Osteocyte (in vitro differentiated cells): ENCODE data around the gene GRN. TPM values are rescaled to one million over a fixed set of nuclear protein-coding genes. Genes with fewer than 3 reads are reported as not detected.
A peak's percentile ranks its signal among the peaks of the same experiment; 100 is the strongest.

Experiments
- DNase-seq: peaks from one replicate; pipeline ENCODE4 v3.0.0; 2021; ENCODE audit warnings: mixed read lengths; ENCODE audit not compliant: unreplicated experiment; ENCODE audit errors: extremely low spot score
- H3K27ac Mint-ChIP-seq: one replicate; pipeline ENCODE4 v1.8.0; 2021; ENCODE audit warnings: mild to moderate bottlenecking, mixed read lengths; ENCODE audit not compliant: unreplicated experiment
- H3K27me3 Mint-ChIP-seq: one replicate; pipeline ENCODE4 v1.8.0; 2021; ENCODE audit warnings: mixed read lengths; ENCODE audit not compliant: unreplicated experiment
- H3K36me3 Mint-ChIP-seq: one replicate; pipeline ENCODE4 v1.8.0; 2021; ENCODE audit warnings: mixed read lengths; ENCODE audit not compliant: unreplicated experiment
- H3K4me1 Mint-ChIP-seq: one replicate; pipeline ENCODE4 v1.8.0; 2021; ENCODE audit warnings: mixed read lengths; ENCODE audit not compliant: unreplicated experiment
- H3K4me3 Mint-ChIP-seq: one replicate; pipeline ENCODE4 v1.8.0; 2021; ENCODE audit warnings: mild to moderate bottlenecking, moderate library complexity, mixed read lengths; ENCODE audit not compliant: unreplicated experiment
- H3K9me3 Mint-ChIP-seq: one replicate; pipeline ENCODE4 v1.8.0; 2021; ENCODE audit warnings: mixed read lengths; ENCODE audit not compliant: unreplicated experiment
- total RNA-seq: library from RNA; stranded (reverse); gene quantifications from 2 replicates; pipeline ENCODE4 v1.2.1, GENCODE V29; 2021
- TF ChIP-seq, protein P1 (sequence below): fragments of 200-600 bp; sonication (generic); IDR thresholded peaks from 2 replicates; pipeline ENCODE4 v1.5.0; 2021; ENCODE audit warnings: antibody characterized with exemption, mild to moderate bottlenecking, moderate library complexity

The GRN gene
- total RNA-seq, 1 donor from 2014 or later = 574 TPM

DNA sequence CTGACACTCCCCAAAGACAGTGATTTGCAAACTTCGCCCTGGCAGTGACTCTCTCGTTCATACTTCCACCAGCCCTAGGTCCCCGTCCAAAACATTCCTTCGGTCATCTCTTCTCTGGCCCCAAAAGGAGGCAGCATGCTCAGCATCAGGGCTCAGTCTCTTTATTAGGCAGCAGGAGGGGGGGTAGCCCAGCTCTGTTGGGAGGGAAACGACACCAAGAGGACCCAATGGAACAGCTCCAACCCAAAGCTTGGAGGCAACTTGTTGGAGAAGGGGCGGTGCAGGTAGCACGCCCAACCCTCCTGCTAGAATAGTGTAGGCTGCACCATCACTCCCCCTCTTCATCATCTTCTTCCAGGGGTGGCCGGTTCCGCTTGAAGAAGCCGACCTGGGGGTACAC lies 26.9 kb downstream of the GRN start:
- H3K9me3 Mint-ChIP-seq = no peaks in the 10 kb centered on the region
- H3K4me1 Mint-ChIP-seq = no peaks in the 10 kb centered on the region
- H3K4me3 Mint-ChIP-seq = no peak overlapping the region
- H3K27me3 Mint-ChIP-seq = peaks cover 14% of the 10 kb centered on the region
- no peaks in the 10 kb centered on the region for H3K36me3 Mint-ChIP-seq
- no peak overlapping the region for H3K27ac Mint-ChIP-seq
- DNase-seq = no peak
- TF ChIP-seq, protein P1, sequence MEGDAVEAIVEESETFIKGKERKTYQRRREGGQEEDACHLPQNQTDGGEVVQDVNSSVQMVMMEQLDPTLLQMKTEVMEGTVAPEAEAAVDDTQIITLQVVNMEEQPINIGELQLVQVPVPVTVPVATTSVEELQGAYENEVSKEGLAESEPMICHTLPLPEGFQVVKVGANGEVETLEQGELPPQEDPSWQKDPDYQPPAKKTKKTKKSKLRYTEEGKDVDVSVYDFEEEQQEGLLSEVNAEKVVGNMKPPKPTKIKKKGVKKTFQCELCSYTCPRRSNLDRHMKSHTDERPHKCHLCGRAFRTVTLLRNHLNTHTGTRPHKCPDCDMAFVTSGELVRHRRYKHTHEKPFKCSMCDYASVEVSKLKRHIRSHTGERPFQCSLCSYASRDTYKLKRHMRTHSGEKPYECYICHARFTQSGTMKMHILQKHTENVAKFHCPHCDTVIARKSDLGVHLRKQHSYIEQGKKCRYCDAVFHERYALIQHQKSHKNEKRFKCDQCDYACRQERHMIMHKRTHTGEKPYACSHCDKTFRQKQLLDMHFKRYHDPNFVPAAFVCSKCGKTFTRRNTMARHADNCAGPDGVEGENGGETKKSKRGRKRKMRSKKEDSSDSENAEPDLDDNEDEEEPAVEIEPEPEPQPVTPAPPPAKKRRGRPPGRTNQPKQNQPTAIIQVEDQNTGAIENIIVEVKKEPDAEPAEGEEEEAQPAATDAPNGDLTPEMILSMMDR = no peak

GRCh38 chr17:44374306-44375195 lies 29.4 kb downstream of the GRN start:
- no peaks in the 10 kb centered on the region for H3K9me3 Mint-ChIP-seq
- H3K27me3 Mint-ChIP-seq = peaks cover 10% of the 10 kb centered on the region
- H3K4me3 Mint-ChIP-seq = no peak overlapping the region
- H3K4me1 Mint-ChIP-seq = no peaks in the 10 kb centered on the region
- DNase-seq = no peak
- no peak overlapping the region for H3K27ac Mint-ChIP-seq
- H3K36me3 Mint-ChIP-seq = no peaks in the 10 kb centered on the region
- TF ChIP-seq, protein P1 = no peak

DNA sequence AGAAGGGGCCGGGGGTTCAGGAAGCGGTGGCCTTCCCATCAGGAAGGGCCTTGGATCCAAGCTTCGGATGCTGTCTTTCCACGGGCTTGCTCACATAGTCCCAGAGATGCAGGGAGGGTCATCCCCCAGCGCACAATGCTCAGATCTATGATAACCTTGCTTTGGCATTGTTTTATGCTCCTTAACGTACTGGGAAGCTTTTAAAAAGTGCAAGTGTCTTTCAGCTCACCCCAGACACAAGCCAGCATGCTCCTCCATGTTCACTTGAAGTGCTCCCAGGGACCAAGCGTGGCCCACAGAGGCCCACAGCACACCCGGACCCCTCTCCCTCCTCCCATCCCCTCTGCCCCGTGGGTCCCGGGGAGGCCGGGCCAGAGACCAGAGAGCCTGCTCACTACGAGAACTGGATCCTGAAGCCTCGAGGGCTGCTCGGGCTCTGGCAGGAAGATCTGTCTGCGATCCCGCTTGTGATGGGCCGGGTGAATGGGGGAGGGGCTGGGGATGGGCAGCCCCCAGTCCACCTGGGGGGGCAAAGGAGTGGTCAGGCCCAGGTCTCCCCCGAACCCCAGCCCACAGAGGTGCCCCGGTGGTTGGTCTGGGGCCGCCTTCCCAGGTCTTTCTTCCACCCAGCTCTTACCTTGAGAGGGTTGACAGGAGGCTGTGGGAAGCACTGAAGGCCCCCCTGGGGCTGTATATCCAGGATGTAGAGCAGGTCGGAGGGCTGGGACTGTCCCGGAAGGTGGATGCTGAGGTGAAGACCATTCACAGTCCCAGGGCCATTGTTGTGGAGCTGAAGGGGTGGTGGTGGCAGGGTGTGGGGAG lies 30.3 kb downstream of the GRN start:
- no peak overlapping the region for H3K27ac Mint-ChIP-seq
- H3K4me1 Mint-ChIP-seq = no peaks in the 10 kb centered on the region
- no peak for DNase-seq
- TF ChIP-seq, protein P1 = no peak
- no peak overlapping the region for H3K4me3 Mint-ChIP-seq
- no peaks in the 10 kb centered on the region for H3K9me3 Mint-ChIP-seq
- H3K36me3 Mint-ChIP-seq = no peaks in the 10 kb centered on the region
- H3K27me3 Mint-ChIP-seq = peaks cover 10% of the 10 kb centered on the region

DNA sequence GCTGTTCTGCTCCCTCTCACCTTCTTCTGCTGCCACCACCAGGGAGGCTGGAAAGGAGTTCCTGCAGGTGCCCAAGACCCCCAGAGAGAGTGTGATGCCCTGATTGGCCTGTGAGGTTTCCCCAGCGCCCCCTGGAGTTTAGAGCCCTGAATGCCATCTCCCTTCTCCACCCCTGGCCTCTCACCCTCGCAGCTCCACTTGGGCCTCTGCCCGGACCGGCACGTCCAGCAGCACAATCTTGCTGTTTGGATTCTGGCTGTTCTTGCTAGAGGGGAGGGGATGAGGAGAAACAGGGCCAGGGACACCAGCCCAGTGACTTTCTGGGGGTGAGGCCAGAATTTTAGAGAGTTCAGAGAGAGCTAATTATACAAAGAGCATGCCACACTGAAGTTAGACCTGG lies 31.0 kb downstream of the GRN start:
- no peak overlapping the region for H3K27ac Mint-ChIP-seq

More for the DNA sequence above, 31.0 kb downstream of the GRN start:
- Mint-ChIP-seq H3K36me3 (no peaks in the 10 kb centered on the region), H3K9me3 (no peaks in the 10 kb centered on the region), H3K4me3 (no peak overlapping the region), H3K4me1 (no peaks in the 10 kb centered on the region), H3K27me3 (peaks cover 8% of the 10 kb centered on the region)
- TF ChIP-seq, protein P1 = peak; percentile 37
- peak; percentile 82 for DNase-seq
